HG03520 (cell line): ENCODE results near the gene GAR1.
"Not testable (repeated sequence)": the region's sequence is repeated elsewhere in the genome, so short reads cannot be mapped to it uniquely, and the experiment has no call there.

Experiments
- ATAC-seq: cut with Tn5 transposase; IDR thresholded peaks from one replicate; pipeline ENCODE4 v1.9.1; 2021; ENCODE audit warnings: mild to moderate bottlenecking, moderate library complexity; ENCODE audit not compliant: unreplicated experiment

GAR1 gene

DNA sequence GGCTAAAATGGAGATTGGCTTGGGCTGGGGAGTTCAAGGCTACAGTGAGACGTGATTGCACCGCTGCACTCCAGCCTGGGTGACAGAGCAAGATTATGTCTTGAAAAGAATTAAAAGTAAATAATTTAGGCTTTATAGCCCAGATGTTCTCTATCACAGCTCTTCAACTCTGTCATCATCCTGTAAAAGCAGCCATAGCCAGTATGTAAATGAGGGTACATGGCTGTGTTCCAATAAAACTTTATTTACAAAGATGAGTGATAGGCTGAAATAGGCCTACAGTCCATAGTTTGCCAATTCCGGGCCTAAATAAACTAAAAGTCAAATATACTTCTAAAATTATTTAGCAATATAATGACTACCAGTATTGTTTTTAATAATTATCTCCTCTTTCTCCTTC is 21.4 kb downstream of the GAR1 start:
- ATAC-seq, result no peak

- ATAC-seq, result no peak
Measured at GRCh38 chr4:109846395-109847098, 31.0 kb downstream of the GAR1 start.

DNA sequence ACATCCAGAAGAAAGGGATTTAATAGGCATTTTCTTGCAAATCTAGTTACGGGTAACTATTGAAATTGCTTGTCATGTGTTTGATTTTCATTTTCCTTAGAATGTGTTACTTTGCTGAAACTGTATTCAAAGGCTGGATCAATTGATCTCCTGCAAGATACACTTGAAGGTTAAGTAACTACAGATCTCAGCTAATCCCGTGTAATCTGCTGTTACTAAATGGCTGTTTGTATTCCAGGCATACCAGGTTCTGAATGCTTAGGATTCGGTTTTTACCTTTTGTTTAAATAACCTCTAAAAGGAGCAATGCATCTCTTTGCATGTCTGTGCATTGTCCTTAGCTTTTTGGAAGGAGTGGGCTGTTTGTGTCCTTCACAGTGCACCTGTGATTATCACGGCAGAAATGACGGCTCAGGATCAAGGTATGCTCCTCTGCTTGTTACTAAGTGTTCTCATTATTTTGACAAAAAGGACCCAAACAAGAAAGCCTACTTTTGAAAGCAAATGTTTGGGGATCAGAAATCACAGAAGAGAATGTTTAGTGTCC is 32.4 kb downstream of the GAR1 start, which contains the start of gene LRIT3:
TSS of gene LRIT3 (plus strand) at position 212 of the 547 bp plus-strand sequence. CDS start at position 307, 95 bp downstream.
- no peak for ATAC-seq

- ATAC-seq, result no peak
Measured at GRCh38 chr4:109848501-109848900, 32.9 kb downstream of the GAR1 start.

GRCh38 chr4:109850601-109851000 is 35.0 kb downstream of the GAR1 start:
- no peak for ATAC-seq

DNA sequence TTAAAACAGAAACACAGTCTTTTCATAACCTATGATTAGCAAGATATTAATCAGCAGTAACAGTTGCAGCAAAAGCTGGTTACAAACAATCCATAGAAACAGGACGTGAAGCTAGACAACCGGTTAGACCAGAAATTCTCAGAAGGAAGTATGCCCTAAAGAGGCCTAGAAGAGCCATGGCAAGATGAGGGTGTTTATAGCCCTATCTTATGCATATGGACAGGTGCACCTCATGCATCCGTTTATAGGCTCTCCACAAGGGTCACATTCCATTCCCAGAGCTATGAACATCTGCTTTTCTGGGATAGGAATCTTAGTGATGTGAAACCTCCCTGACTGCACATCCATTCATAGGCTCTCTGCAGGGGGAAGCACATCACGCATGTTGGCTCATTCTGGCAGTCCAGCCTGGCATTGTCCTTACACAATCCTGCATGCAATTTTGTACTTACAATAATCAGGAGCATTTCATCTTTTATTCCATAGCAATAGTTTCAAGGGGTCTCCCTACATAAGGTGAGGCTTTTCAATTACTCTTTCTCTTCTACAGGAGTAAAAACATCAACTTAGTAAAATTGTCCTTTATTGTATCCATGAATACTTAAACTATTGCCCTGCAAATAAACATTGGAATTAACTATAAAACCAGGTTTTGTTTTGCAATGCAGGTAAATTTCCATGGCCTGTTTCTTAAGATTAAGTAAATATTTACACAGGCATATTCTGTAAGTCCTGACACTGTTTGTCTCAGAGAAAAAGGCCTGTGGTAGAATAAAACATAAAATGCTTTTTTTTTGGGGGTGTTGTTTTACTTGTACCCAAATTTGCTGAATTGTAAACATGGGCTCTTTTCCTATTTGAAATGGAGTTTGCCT is 44.1 kb downstream of the GAR1 start:
- not testable (repeated sequence) for ATAC-seq

- ATAC-seq, result no peak
Measured at GRCh38 chr4:109861271-109861670, 45.7 kb downstream of the GAR1 start.

GRCh38 chr4:109861916-109862511 is 46.5 kb downstream of the GAR1 start:
- no peak for ATAC-seq

DNA sequence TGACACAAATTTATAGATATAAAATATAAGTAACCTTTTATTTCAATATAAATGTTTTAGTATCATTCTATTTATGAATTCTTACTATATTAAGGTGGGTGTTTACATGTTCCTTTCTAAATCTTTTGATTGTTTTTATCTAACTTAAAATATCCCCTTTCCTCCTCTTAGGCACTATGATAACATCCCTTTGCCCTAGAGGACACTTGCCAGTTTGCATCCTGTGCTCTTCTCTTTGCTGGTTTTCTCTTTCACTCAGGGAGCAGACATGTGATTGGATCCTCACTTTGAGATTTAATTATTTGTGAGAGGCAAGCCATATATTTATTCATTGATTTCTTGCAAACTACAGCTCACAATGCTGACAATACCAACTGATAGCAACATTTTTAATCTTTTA is 48.6 kb downstream of the GAR1 start:
- ATAC-seq, result no peak

DNA sequence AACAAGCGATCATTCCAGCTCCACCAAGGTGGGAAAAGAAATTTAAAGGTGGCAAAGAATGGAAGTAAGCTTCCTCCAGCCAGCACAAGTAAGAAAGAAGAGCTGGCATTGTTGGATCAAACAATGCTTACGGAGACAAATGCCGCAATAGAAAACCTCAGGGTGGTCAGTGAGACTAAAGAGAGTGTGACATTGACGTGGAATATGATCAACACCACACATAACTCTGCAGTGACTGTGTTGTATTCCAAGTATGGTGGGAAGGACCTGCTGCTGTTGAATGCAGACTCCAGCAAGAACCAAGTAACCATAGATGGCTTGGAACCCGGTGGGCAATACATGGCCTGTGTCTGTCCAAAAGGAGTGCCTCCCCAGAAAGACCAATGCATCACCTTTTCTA is 54.5 kb downstream of the GAR1 start:
- ATAC-seq, result no peak

- no peak for ATAC-seq
Measured at GRCh38 chr4:109872065-109872464, 56.5 kb downstream of the GAR1 start.

GRCh38 chr4:109872950-109873656 is 57.5 kb downstream of the GAR1 start:
- ATAC-seq, result no peak

DNA sequence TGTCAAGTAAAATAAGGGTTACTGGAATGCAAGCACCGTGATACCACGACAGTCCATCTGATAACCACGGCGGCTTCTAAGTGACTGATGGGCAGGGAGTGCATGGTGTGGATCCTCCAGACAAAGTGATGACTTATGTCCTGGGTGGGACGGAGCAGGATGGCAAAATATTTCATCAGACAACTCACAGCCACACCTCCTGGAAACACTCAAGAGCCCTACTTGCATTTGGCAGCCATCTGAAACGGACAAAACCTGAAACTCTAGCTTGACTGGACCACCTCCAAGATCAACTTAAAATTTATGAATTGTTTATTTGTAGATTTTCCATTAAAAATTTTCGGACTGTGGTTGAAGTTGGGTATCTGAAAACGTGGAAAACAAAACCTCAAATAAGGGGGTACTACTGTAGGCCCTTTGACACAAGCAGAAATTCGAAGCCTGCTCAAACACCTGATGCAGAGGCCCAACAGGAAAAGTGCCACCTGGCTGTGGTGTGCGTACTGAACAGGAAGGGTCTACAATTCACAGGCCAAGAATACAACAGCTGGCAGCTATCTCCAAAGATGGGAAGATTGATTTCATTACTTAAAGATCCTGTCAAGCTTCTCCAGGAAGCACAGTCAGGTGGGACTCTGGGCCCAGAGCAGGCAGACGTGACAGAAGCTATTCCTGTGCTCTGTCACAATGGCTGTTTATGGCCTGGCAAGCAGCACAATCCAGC is 58.4 kb downstream of the GAR1 start:
- no peak for ATAC-seq
